ENCODE measurements around the gene TJP3.
"Not testable (repeated sequence)": the region's sequence is repeated elsewhere in the genome, so short reads cannot be mapped to it uniquely, and the experiment has no call there.

TJP3 gene

DNA sequence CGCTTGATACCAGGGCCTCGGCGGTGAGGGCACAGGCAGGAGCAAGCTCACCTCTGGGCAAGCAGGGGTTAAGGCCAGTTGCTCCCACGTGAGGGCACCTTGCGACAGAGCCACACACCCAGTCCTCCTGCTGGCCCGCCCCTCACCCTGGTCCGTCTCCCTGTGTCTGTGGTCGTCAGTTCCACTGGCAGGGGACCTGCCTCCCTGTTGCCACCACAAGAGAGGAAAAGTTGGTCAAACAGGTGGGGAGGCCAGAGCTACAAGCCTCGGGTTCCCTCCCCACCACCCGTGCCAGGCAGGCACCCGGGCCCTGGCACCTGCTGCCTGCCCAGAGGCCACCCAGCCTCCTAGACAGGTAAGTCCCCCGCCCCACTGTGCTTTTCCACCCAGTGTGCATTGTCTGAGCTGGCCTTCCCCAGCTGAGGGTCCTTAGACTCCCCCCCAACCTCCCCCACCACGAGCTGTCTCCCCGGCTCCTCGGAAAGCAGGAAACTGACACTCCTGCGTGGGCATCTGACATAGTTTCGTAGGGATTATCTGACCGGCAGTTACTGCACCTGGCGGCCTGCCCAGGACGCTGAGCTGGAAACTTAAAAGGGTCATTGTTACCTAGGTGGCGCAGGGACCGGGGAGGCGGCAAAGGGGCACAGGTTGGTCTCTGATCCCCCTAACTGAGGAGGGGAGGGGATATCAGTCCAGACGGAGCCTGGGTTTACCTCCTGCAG is at the start of gene TJP3:
Gene TJP3, plus strand, starts transcription at position 178 of the 725 bp plus-strand sequence. CDS start 20,049 bp downstream, outside the sequence.
- no peak for DNase-seq

- no peak for DNase-seq
Measured at GRCh38 chr19:3658870-3659745, 49.1 kb upstream of the TJP3 start.

GRCh38 chr19:3659746-3660112 is 48.5 kb upstream of the TJP3 start:
- DNase-seq = no peak

GRCh38 chr19:3660493-3661219 is 47.5 kb upstream of the TJP3 start:
- no peak for DNase-seq

DNA sequence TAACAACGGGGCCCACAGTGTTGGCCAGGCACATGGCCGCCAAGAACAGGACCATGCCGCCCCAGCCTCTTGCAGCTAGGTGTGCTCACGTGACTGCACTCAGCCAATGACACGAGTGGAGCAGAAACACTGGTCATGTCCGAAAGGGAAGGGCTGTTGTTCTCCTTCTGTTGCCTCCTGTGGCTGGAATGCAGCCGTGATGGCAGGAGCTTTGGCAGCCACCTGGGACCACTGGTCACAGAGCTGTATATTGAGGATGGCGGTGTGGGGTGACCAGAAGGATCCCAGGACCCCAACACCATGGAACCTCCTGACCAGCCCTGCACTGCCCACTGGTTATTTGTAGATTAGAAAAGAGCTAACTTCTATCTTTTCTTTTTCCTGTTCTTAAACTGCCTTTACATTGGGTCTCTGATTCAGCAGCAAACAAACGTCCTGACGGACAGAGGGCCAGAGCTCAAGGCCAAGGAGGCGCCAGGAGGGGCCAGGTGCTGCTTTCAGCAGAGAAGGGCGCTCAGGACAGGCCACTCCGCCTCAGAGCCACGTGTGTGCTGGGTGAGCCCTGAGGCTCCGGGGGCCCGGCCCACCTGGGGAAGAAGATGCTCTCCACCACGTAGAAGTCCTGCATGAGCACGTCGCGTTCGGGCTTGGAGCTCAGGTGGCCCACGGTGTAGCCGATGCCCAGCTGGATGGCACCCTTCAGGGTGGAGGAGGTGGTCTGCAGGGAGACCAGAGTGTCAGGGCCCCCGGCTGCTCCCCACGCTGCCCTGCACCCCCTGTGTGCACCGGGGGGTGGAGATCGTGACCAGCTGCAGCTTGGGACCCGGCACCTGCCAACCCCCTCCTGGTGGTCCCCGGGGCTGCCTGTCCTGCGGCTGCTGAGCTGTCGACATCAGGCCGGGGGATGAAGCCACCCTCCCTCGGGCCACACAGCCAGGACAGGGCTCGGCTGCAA is 46.6 kb upstream of the TJP3 start:
- no peak for DNase-seq

DNA sequence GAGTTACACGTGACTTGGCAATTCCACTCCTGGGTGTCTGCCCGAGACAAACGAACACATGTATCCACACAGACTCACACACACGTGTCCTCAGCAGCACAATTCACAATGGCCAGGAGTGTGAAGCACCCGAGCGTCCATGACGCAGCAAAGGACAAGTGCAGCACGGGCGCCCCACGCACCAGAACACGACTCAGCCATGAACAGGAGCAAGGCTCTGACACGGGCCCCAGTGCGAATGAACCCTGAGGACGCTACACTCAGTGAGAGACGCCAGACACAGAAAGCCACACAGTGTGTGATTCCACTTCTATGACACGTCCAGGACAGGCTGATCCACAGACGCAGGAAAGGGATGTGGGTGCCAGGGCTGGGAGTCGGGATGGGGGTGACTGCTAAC is 44.3 kb upstream of the TJP3 start:
- DNase-seq = no peak

DNA sequence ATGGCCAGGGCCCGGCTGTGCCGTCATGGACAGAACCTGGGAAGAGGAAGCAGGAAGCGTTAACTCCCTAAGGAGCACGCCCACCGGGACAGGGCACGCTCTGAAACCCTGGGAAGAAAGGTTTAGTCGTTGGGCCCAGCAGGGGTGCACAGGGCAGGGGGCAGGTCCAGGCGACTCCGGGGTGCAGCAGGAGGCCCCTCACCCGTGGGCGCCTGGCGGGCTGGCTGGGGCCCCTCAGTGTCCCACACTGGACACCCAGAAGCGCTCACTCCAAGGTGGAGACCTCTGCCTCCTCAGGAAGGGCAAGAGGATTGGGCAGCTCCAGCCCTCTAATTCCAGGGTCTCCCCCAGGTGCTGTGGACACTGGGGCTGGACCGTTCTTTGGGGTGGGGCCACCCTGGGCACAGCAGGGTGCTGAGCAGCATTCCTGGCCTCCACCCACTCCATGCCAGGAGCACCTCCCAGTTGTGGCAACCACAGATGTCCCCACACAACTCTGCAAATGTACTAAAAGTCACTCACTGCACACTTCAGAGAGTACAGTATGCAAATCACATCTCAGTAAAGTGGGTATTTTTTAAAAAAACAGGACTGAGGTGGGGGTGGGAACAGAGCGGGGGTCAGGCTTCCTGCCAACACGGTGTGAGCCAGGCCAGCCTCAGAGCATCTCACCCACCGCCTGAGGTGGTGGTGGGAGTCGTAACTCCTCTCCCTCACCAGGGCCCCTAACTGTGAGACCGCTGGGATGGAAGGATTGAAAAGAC is 43.1 kb upstream of the TJP3 start:
- no peak for DNase-seq

- no peak for DNase-seq
Measured at GRCh38 chr19:3665681-3666544, 42.3 kb upstream of the TJP3 start.

DNA sequence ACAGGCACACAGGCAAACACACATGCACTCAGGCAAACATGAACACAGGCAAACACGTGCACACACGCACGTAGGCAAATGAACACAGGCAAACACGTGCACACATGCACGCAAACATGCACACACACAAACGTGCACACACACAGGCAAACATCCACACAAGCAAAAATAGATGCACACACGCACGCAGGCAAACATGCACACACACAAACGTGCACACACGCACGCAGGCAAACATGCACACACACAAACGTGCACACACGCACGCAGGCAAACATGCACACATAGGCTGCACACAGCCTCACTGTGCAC is 41.7 kb upstream of the TJP3 start:
- not testable (repeated sequence) for DNase-seq

GRCh38 chr19:3667037-3667638 is 41.0 kb upstream of the TJP3 start:
- no peak for DNase-seq

DNA sequence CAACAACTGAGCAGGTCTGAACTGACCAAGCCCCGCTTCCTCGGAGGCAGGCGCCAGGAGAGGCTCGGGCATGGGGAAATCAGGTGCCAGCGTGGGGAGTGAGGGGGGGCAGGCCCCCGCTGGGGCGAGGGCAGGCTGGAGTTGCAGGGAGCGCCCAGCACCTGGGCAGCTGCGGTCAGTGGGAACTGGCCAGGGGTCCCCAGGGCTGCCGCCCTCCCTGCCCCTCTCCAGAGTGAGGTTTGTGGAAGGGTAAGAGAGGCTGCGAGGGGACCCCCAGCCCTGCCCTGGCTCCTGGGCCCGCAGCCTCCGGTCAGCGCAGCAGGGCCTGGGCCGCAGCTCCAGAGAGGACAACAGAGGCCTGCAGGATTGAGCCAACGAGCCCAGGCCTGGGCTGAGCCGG is 40.4 kb upstream of the TJP3 start:
- DNase-seq = no peak

GRCh38 chr19:3668331-3669081 is 39.7 kb upstream of the TJP3 start:
- no peak for DNase-seq

GRCh38 chr19:3669082-3669946 is 38.9 kb upstream of the TJP3 start:
- no peak for DNase-seq

GRCh38 chr19:3669947-3670795 is 38.0 kb upstream of the TJP3 start:
- DNase-seq = no peak

GRCh38 chr19:3670796-3671679 is 37.1 kb upstream of the TJP3 start:
- no peak for DNase-seq
